SJSA1 (cell line): ENCODE data around the gene RNF207. TPM values are rescaled to one million over a fixed set of nuclear protein-coding genes. Genes with fewer than 3 reads are reported as not detected.

Source experiments
- DNase-seq, 2 experiments: peaks; one replicate each; pipeline ENCODE4 v3.0.0-alpha.2; 2015 to 2020; ENCODE audit warnings: low spot score in 2 of 2, low read depth in 1 of 2
- H3K27ac ChIP-seq: fragments of 250-450 bp; sonication (Bioruptor Pico); 2 replicates; pipeline ENCODE4 v1.5.1; 2020; ENCODE audit warnings: mild to moderate bottlenecking, moderate library complexity
- H3K27me3 ChIP-seq: fragments of 250-450 bp; sonication (Bioruptor Pico); replicated peaks from 2 replicates; pipeline ENCODE4 v1.5.1; 2020; ENCODE audit warnings: mild to moderate bottlenecking, moderate library complexity
- H3K36me3 ChIP-seq: fragments of 250-450 bp; sonication (Bioruptor Pico); 2 replicates; pipeline ENCODE4 v1.5.1; 2020; ENCODE audit warnings: mild to moderate bottlenecking
- H3K4me1 ChIP-seq: fragments of 250-450 bp; sonication (Bioruptor Pico); replicated peaks from 2 replicates; pipeline ENCODE4 v1.6.1; 2021; ENCODE audit warnings: mild to moderate bottlenecking
- H3K4me3 ChIP-seq: fragments of 250-450 bp; sonication (Bioruptor Pico); 2 replicates; pipeline ENCODE4 v1.5.1; 2020; ENCODE audit warnings: mild to moderate bottlenecking
- H3K9me3 ChIP-seq: fragments of 250-450 bp; sonication (Bioruptor Pico); replicated peaks from 2 replicates; pipeline ENCODE4 v1.5.1; 2020; ENCODE audit warnings: mild to moderate bottlenecking
- total RNA-seq: library from RNA; depleted of rRNA; stranded (reverse); fragments of >200 nt; shearing (Covaris generic); gene quantifications from 2 replicates; pipeline ENCODE4 v1.2.3, GENCODE V29; 2014

Gene RNF207
- total RNA-seq, 1 experiment from 2014 or later, result 27.3 TPM

GRCh38 chr1:6248161-6248776, 42.4 kb downstream of the RNF207 start:
- Histone ChIP-seq H3K9me3 (no peaks in the 10 kb centered on the region), H3K27me3 (peaks cover 68% of the 10 kb centered on the region), H3K4me1 (peaks cover 10% of the 10 kb centered on the region), H3K4me3 (no peak overlapping the region), H3K27ac (no peak overlapping the region), H3K36me3 (no peaks in the 10 kb centered on the region)
- DNase-seq, result peak in 1 of 2 experiments; percentile 36

DNA sequence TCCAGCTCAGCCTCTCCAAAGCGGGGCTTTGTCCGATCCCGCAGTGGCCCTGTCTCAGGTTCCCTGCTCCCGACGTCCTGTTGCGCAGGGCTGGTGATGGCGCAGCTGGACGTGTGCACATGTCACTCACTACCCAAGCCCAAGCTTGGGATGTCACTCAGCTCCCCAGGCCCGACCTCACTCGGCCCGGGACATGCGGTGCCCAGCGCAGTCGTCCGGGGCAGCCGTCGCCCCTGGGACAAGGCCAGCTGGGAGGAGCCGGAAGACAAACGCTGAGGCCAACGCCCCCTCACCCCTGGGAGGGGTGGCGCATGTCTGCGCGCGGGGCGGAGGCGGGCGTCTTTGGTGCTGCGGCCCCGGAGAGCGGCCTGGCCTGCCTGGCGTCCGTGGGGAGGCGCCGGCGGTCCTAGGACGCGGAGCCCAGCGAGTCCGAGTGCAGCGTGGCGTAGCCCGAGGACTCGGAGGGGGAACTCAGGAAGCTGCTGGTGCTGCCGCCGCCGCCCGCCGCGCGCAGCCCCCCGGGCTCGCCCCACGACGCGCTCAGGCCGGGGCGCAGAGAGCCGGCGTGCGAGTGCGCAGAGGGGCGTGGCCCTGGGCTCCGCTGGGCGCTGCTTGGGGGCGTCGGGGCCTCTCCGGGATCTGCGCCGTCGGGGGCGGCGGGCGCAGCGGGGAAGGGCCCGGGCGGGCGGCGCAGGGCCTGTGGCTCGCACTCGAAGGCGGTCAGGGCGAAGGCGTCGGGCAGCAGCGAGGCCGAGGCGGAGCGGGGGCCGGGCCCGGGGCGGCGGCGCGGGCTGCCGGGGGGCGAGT, 43.2 kb downstream of the RNF207 start:
- Histone ChIP-seq H3K27ac (no peak overlapping the region), H3K4me3 (no peak overlapping the region), H3K27me3 (peaks cover 61% of the 10 kb centered on the region), H3K9me3 (no peaks in the 10 kb centered on the region), H3K36me3 (no peaks in the 10 kb centered on the region), H3K4me1 (peaks cover 10% of the 10 kb centered on the region)
- DNase-seq, result no peak

- DNase-seq, result no peak
- Histone ChIP-seq H3K4me3 (no peak overlapping the region), H3K27me3 (peaks cover 55% of the 10 kb centered on the region), H3K27ac (no peak overlapping the region), H3K9me3 (no peaks in the 10 kb centered on the region), H3K4me1 (peaks cover 10% of the 10 kb centered on the region), H3K36me3 (no peaks in the 10 kb centered on the region)
These were observed 44.1 kb downstream of the RNF207 start for GRCh38 chr1:6249739-6250689.

GRCh38 chr1:6251233-6251632, 45.3 kb downstream of the RNF207 start:
- H3K9me3 ChIP-seq, result no peaks in the 10 kb centered on the region
- peaks cover 5% of the 10 kb centered on the region for H3K4me1 ChIP-seq
- no peak overlapping the region for H3K27ac ChIP-seq
- no peaks in the 10 kb centered on the region for H3K36me3 ChIP-seq
- no peak overlapping the region for H3K4me3 ChIP-seq
- no peak for DNase-seq
- peaks cover 46% of the 10 kb centered on the region for H3K27me3 ChIP-seq

DNA sequence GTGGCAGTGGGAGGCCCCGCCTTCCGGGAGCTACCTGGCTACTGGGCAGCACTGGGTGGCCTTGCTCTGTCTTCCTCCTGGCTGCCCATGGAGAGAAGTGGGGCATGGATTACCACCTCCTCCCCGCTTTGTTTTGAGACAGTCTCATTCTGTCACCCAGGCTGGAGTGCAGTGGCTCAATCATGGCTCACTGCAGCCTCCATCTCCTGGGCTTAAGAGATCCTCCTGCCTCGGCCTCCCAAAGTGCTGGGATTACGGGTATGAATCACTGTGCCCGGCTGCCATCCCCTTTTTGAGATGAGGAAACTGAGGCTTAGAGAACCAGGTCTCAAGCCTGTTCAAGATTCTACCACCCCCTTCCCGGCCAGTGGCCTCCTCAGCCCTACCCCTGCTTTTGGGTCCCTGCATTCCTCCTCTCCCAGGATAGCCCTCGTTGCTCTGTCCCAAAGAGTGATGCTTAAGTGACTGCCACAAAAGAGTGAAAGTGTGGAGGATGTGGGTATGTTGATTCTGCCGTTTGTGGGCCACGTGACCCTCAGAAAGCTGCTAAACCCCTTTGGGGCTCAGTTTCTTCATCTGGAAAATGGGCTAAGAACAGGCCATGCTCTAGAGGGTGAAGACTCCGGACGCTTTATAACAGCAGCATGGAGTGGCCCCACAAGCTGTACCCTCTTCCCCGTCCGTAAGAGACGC, 45.9 kb downstream of the RNF207 start:
- Histone ChIP-seq H3K4me3 (no peak overlapping the region), H3K9me3 (no peaks in the 10 kb centered on the region), H3K27ac (no peak overlapping the region), H3K36me3 (no peaks in the 10 kb centered on the region), H3K27me3 (peaks cover 42% of the 10 kb centered on the region), H3K4me1 (peaks cover 5% of the 10 kb centered on the region)
- DNase-seq, result no peak

GRCh38 chr1:6252374-6252710, 46.4 kb downstream of the RNF207 start:
- Histone ChIP-seq H3K27ac (no peak overlapping the region), H3K4me3 (no peak overlapping the region), H3K4me1 (peaks cover 5% of the 10 kb centered on the region), H3K9me3 (no peaks in the 10 kb centered on the region), H3K27me3 (peaks cover 37% of the 10 kb centered on the region), H3K36me3 (no peaks in the 10 kb centered on the region)
- DNase-seq, result no peak

- no peak for DNase-seq
- Histone ChIP-seq H3K36me3 (no peaks in the 10 kb centered on the region), H3K9me3 (no peaks in the 10 kb centered on the region), H3K27me3 (peaks cover 27% of the 10 kb centered on the region), H3K27ac (no peak overlapping the region), H3K4me1 (peaks cover 5% of the 10 kb centered on the region), H3K4me3 (no peak overlapping the region)
These were observed 47.5 kb downstream of the RNF207 start for GRCh38 chr1:6253380-6253779.

GRCh38 chr1:6254691-6255090, 48.8 kb downstream of the RNF207 start:
- Histone ChIP-seq H3K4me3 (no peak overlapping the region), H3K27ac (no peak overlapping the region), H3K27me3 (peaks cover 20% of the 10 kb centered on the region), H3K9me3 (no peaks in the 10 kb centered on the region), H3K4me1 (no peaks in the 10 kb centered on the region), H3K36me3 (no peaks in the 10 kb centered on the region; the same call in 1 of the 2 replicates)
- DNase-seq, result no peak

- H3K4me3 ChIP-seq, result no peak overlapping the region
- H3K4me1 ChIP-seq, result peaks cover 14% of the 10 kb centered on the region
- no peaks in the 10 kb centered on the region; the same call in 1 of the 2 replicates for H3K36me3 ChIP-seq
- H3K9me3 ChIP-seq, result no peaks in the 10 kb centered on the region
- no peak for DNase-seq
- no peak overlapping the region for H3K27ac ChIP-seq
- H3K27me3 ChIP-seq, result peaks cover 19% of the 10 kb centered on the region
These were observed 50.7 kb downstream of the RNF207 start for GRCh38 chr1:6256645-6257044.

- Histone ChIP-seq H3K27me3 (peaks cover 23% of the 10 kb centered on the region), H3K9me3 (no peaks in the 10 kb centered on the region), H3K27ac (no peak overlapping the region), H3K36me3 (no peaks in the 10 kb centered on the region; the same call in 1 of the 2 replicates), H3K4me3 (no peak overlapping the region), H3K4me1 (peaks cover 14% of the 10 kb centered on the region)
- DNase-seq, result no peak
These were observed 51.7 kb downstream of the RNF207 start for GRCh38 chr1:6257541-6258069.

DNA sequence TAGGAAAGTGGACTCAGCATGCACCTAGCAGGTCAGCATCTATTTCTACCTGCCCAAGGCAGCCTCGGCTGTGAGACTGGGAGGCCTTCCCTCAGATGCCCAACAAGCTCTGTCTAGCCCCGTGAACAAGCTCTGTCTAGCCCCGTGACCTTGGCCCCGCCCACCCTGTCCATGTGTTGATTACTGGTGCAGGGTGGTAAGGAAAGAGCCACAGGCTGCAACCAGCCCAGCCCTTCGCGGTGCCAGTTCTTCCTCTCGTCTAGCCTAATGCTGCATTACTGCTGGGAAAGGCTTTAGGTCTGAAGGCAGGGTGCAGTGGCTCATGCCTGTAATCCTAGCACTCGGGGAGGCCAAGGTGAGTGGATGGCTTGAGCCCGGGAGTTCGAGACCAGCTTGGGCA, 52.8 kb downstream of the RNF207 start:
- DNase-seq, result no peak
- Histone ChIP-seq H3K27ac (no peak overlapping the region), H3K4me1 (peaks cover 14% of the 10 kb centered on the region), H3K4me3 (no peak overlapping the region), H3K9me3 (no peaks in the 10 kb centered on the region), H3K36me3 (no peaks in the 10 kb centered on the region; the same call in 1 of the 2 replicates), H3K27me3 (peaks cover 22% of the 10 kb centered on the region)

GRCh38 chr1:6259491-6260362, 53.8 kb downstream of the RNF207 start:
- peaks cover 22% of the 10 kb centered on the region for H3K27me3 ChIP-seq
- peak overlapping the region; percentile 35 for H3K4me3 ChIP-seq
- H3K9me3 ChIP-seq, result no peaks in the 10 kb centered on the region
- peaks cover 14% of the 10 kb centered on the region for H3K4me1 ChIP-seq
- no peak overlapping the region for H3K27ac ChIP-seq
- H3K36me3 ChIP-seq, result no peaks in the 10 kb centered on the region; the same call in 1 of the 2 replicates
- DNase-seq, result peak in 1 of 2 experiments; percentile 46
